Adrenal gland (tissue), 12 donors: ENCODE results near the gene PKD2L2. TPM values are rescaled to one million over a fixed set of nuclear protein-coding genes. Genes with fewer than 3 reads are reported as not detected.
A peak's percentile ranks its signal among the peaks of the same experiment; 100 is the strongest.

Experiments used
- DNase-seq, 7 donors: peaks; one replicate each; pipeline ENCODE4 v3.0.0-alpha.2; 2019 to 2020
- H3K27ac ChIP-seq, 5 donors: fragments of 200-600 bp; sonication (generic) in 4 of 5; 1 replicate in 3 of 5; 2 replicates in 2 of 5; pipeline versions ENCODE4 v1.5.1 to v1.8.0; 2016 to 2020; ENCODE audit warnings: mild to moderate bottlenecking in 1 of 5
- H3K27me3 ChIP-seq: fragments of 200-600 bp; 2 replicates; pipeline ENCODE4 v1.8.0; 2021
- H3K36me3 ChIP-seq, 2 donors: fragments of 200-600 bp; replicated peaks in 1 of 2; 1 replicate in 1 of 2; 2 replicates in 1 of 2; pipeline versions ENCODE4 v1.5.1 to v1.8.0; 2018 to 2022
- H3K4me1 ChIP-seq, 2 donors: fragments of 200-600 bp; replicated peaks in 1 of 2; 1 replicate in 1 of 2; 2 replicates in 1 of 2; pipeline versions ENCODE4 v1.5.1 to v1.8.0; 2018 to 2021
- H3K4me3 ChIP-seq, 4 donors: fragments of 200-600 bp; sonication (generic) in 3 of 4; one replicate each; pipeline ENCODE4 v1.5.1; 2016 to 2018
- H3K9me3 ChIP-seq, 3 donors: fragments of 200-600 bp; sonication (generic) in 1 of 3; replicated peaks in 1 of 3; 1 replicate in 2 of 3; 2 replicates in 1 of 3; pipeline versions ENCODE4 v1.5.1 to v1.8.0; 2016 to 2021
- POLR2A ChIP-seq, 2 donors: fragments of 450-650 bp; IDR thresholded peaks; one replicate each; pipeline ENCODE4 v1.6.1; 2017; ENCODE audit warnings: antibody characterized with exemption in 2 of 2, mild to moderate bottlenecking in 2 of 2, moderate library complexity in 1 of 2
- WGBS, 4 donors: extraction: QIAGEN DNeasy Blood & Tissue Kit in 2 of 4; methylation state at CpG; one replicate each; pipeline versions ENCODE4 v1.1.5 to v1.1.7; 2013 to 2017; 5-methylcytosine and 5-hydroxymethylcytosine counted together
- intact Hi-C, 2 donors: fragments of 100-400 bp; cut with DNase I; formaldehyde crosslinking; loops; one replicate each; pipeline versions ENCODE4 v1.14.1 to v1.15.0; 2022 to 2023
- polyA plus RNA-seq, 3 donors: library from polyadenylated mRNA; stranded (reverse); fragments of 200-250 nt in 2 of 3; fragments of 350-450 nt in 1 of 3; fragmentation: Illumina TruSeq in 1 of 3; extraction: RNeasy Lipid Tissue Mini Kit (QIAGEN cat#74804) in 1 of 3; gene quantifications; one replicate each; pipeline ENCODE4 v1.2.3, GENCODE V29; 2013 to 2014
- total RNA-seq, 9 donors: library from RNA; depleted of rRNA in 4 of 9; stranded (reverse); fragments of >200 nt in 4 of 9; fragments of 120-200 nt in 1 of 9; fragmentation: NEBNext Ultra II Directional in 1 of 9; extraction: Animal tissue kit (Norgen Biotek cat#: 25700) in 1 of 9; gene quantifications; one replicate each; pipeline versions ENCODE4 v1.1.0 to v1.2.4, GENCODE V29; 2013 to 2023
- TF ChIP-seq, protein P1 (sequence below), 6 experiments: fragments of 450-650 bp in 4 of 6; fragments of 200-600 bp in 2 of 6; sonication (generic) in 1 of 6; IDR thresholded peaks; 1 replicate in 5 of 6; 2 replicates in 1 of 6; pipeline versions ENCODE4 v1.5.1 to v1.8.0; 2016 to 2021; ENCODE audit warnings: antibody characterized with exemption in 6 of 6, mild to moderate bottlenecking in 2 of 6, moderate library complexity in 1 of 6
- donor health status: healthy with polysubstance abuse.
- donor health status: Bipolar disorder and iron deficiency.
- donor health status: DM: yes; HTN: yes; CAD: no.
- donor health status: DM: no; HTN: no; CAD: no.
- donor health status: DM: no; HTN: no; CAD: no.
- donor health status: DM: yes; HTN: yes; CAD: no.

PKD2L2 gene
- total and polyA plus RNA-seq, 12 donors: 0.14 to 0.66 (median 0.46) TPM; not detected in 5

DNA sequence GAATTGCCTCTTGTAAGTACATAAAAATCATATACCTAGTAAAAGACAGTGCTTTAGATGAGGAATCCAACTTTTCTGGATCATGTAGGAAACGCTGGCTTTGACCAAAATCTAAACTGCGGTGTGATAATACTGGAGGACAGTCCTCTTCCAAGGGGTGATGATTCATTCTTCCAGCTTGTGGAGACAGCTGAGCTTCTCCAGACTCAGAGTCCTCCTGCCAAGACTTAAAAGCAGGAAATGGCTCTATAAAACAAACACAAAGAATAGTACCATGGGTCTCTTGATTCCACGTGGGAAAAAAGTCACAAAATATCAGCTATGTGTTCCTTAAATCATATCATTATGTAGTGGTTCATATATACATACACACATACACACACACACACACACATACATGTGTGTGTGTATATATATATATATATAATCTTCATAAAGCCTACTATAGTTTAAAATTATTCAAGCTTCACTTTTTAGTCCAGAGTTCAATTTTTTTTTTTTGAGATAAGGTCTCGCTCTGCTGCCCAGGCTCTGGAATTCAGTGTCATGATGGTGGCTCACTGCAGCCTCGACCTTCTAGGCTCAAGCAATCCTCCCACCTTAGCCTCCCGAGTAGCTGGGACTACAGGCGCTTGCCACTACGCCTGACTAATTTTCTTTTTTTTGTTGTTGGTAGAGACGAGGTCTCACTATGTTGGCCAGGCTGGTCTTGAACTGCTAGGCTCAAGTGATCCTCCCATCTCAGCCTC lies 65.0 kb downstream of the PKD2L2 start:
- no peak for TF ChIP-seq POLR2A (IDR thresholded peaks at IDR 0.05)
- TF ChIP-seq, protein P1, sequence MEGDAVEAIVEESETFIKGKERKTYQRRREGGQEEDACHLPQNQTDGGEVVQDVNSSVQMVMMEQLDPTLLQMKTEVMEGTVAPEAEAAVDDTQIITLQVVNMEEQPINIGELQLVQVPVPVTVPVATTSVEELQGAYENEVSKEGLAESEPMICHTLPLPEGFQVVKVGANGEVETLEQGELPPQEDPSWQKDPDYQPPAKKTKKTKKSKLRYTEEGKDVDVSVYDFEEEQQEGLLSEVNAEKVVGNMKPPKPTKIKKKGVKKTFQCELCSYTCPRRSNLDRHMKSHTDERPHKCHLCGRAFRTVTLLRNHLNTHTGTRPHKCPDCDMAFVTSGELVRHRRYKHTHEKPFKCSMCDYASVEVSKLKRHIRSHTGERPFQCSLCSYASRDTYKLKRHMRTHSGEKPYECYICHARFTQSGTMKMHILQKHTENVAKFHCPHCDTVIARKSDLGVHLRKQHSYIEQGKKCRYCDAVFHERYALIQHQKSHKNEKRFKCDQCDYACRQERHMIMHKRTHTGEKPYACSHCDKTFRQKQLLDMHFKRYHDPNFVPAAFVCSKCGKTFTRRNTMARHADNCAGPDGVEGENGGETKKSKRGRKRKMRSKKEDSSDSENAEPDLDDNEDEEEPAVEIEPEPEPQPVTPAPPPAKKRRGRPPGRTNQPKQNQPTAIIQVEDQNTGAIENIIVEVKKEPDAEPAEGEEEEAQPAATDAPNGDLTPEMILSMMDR (IDR thresholded peaks at IDR 0.05): no peak
- peak overlapping the region in 4 of 5 donors; percentile 23 to 61 (median 38) for H3K27ac ChIP-seq
- WGBS, 4 donors: 64 to 66% (median 65%) methylated on average over 9 of the region's 9 CpGs
- intact Hi-C loops: no loop called here
- H3K4me3 ChIP-seq: no peak overlapping the region
- H3K4me1 ChIP-seq: peaks cover 0 to 23% of the 10 kb centered on the region in 2 donors
- no peaks in the 10 kb centered on the region for H3K9me3 ChIP-seq
- DNase-seq: peak in 6 of 7 donors; percentile 30 to 64 (median 53)
- H3K36me3 ChIP-seq: peaks cover 0 to 50% of the 10 kb centered on the region in 2 donors
- no peaks in the 10 kb centered on the region for H3K27me3 ChIP-seq

DNA sequence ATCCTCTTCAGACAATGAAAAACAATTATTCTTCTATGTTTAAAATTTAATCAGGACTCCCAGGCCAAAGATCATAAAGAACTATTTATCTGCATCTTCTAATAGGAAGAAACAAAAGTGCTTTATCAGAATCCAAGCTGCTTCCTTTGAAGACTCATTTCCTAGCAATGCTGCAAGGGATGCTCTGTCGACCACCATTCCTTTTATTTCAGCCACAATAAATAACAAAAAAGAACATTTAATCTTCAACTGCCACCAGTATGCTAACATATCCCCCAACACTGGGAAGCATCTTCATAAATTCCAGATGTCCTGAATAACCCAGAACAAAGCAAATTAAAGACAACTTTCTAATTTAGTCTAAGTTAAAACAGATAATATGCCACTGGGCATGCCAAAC lies 68.7 kb downstream of the PKD2L2 start:
- Histone ChIP-seq H3K9me3 (no peaks in the 10 kb centered on the region), H3K27me3 (no peaks in the 10 kb centered on the region), H3K36me3 (peaks cover 0 to 27% of the 10 kb centered on the region in 2 donors), H3K4me1 (peaks cover 0 to 13% of the 10 kb centered on the region in 2 donors), H3K4me3 (no peak overlapping the region), H3K27ac (no peak overlapping the region)
- intact Hi-C loops: no loop called here
- DNase-seq: no peak
- TF ChIP-seq POLR2A (IDR thresholded peaks at IDR 0.05): no peak
- TF ChIP-seq, protein P1 (IDR thresholded peaks at IDR 0.05): no peak
- WGBS, 4 donors: 46 to 80% (median 58%) methylated on average over 1 of the region's 1 CpG

DNA sequence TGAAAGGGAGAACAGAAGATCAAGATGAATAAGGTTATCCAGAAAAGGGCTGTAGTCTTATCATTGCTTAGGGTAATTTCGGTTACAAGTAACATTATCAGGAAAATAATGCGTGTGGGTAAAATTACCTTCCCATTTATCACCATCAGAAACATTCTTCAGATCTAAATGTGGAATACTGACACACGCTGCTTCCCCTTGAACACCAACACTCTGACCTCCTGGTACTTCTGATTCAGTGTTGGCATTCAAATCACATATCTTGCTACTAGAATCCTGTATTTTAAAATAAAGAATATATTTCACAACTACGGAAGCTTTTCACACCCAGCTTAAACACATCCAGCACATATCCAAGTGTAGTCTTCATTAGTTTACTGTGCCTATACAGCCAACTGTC lies 70.2 kb downstream of the PKD2L2 start:
- intact Hi-C loops: no loop called here
- Histone ChIP-seq H3K36me3 (peaks cover 0 to 26% of the 10 kb centered on the region in 2 donors), H3K4me3 (no peak overlapping the region), H3K4me1 (peaks cover 0 to 1% of the 10 kb centered on the region in 2 donors), H3K27me3 (no peaks in the 10 kb centered on the region), H3K9me3 (no peaks in the 10 kb centered on the region), H3K27ac (no peak overlapping the region)
- TF ChIP-seq, protein P1 (IDR thresholded peaks at IDR 0.05): no peak
- TF ChIP-seq POLR2A (IDR thresholded peaks at IDR 0.05): no peak
- no peak for DNase-seq
- 81 to 88% (median 85%) methylated on average over 4 of the region's 4 CpGs for WGBS, 4 donors

DNA sequence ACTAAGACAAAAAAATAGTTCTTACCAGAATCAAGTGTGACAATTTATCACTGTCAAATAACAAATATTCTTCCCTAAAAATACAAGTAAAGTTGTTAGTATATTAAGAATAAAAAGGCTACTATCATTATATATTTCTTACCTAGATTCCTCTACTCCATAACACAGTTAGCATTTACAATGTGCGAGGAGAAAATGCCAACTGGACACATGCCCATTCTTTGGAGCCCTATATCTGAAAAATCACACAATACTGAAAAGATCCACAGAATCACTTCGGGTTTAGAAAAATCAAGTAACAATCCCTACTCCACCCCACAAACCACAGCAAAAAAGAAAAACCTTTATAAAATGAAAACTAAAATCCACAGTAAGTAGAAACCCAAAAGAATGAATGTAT lies 70.9 kb downstream of the PKD2L2 start:
- Histone ChIP-seq H3K4me1 (no peaks in the 10 kb centered on the region), H3K36me3 (peaks cover 0 to 27% of the 10 kb centered on the region in 2 donors), H3K27me3 (no peaks in the 10 kb centered on the region), H3K4me3 (no peak overlapping the region), H3K9me3 (no peaks in the 10 kb centered on the region), H3K27ac (no peak overlapping the region)
- WGBS, 4 donors: 66 to 83% (median 78%) methylated on average over 2 of the region's 2 CpGs
- intact Hi-C loops: no loop called here
- DNase-seq: no peak
- TF ChIP-seq POLR2A (IDR thresholded peaks at IDR 0.05): no peak
- TF ChIP-seq, protein P1 (IDR thresholded peaks at IDR 0.05): no peak
